A673 (cell line): ENCODE results near the gene ZNF444.

ENCODE experiments used
- EZH2 ChIP-seq: fragments of 200-600 bp; sonication (generic); IDR thresholded peaks from 2 replicates; pipeline ENCODE4 v1.6.1; 2017; ENCODE audit warnings: borderline replicate concordance, low read depth, mild to moderate bottlenecking, mixed read lengths, antibody characterized with exemption, low read length; ENCODE audit not compliant: poor library complexity, severe bottlenecking
- TF ChIP-seq, protein P1 (sequence below): fragments of 300-800, 200-600 bp; sonication (generic); conservative IDR thresholded peaks from 2 replicates; pipeline ENCODE4 v1.5.1; 2017; ENCODE audit warnings: low read depth, mild to moderate bottlenecking, antibody characterized with exemption, low read length, moderate library complexity, mixed read lengths

DNA sequence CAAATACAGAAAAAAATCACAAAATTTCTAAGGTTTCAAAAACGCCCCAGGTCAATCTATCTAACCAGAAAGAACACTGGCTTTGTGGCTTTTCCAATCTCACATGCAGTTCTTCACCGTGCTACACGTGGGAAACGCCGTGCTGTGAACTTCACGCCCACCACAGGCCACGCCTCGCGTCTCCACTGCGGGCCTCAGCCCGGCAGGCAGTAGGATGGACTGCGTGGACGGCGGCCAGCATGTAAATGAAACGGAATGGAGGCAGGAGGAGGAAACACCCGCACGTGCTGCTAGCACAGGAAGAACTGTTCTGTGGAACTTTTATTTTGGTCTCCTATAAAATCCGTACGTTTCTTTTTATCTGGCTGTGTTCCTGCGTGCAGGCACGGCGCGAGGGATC is 43.8 kb upstream of the ZNF444 start:
- TF ChIP-seq, protein P1, sequence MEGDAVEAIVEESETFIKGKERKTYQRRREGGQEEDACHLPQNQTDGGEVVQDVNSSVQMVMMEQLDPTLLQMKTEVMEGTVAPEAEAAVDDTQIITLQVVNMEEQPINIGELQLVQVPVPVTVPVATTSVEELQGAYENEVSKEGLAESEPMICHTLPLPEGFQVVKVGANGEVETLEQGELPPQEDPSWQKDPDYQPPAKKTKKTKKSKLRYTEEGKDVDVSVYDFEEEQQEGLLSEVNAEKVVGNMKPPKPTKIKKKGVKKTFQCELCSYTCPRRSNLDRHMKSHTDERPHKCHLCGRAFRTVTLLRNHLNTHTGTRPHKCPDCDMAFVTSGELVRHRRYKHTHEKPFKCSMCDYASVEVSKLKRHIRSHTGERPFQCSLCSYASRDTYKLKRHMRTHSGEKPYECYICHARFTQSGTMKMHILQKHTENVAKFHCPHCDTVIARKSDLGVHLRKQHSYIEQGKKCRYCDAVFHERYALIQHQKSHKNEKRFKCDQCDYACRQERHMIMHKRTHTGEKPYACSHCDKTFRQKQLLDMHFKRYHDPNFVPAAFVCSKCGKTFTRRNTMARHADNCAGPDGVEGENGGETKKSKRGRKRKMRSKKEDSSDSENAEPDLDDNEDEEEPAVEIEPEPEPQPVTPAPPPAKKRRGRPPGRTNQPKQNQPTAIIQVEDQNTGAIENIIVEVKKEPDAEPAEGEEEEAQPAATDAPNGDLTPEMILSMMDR: no peak
- TF ChIP-seq EZH2: no peak
